GM19455 (cell line): Measurements from ENCODE around the gene HOXB6.

Source experiments
- ATAC-seq: cut with Tn5 transposase; IDR thresholded peaks from one replicate; pipeline ENCODE4 v1.9.1; 2021; ENCODE audit not compliant: unreplicated experiment

HOXB6 gene

DNA sequence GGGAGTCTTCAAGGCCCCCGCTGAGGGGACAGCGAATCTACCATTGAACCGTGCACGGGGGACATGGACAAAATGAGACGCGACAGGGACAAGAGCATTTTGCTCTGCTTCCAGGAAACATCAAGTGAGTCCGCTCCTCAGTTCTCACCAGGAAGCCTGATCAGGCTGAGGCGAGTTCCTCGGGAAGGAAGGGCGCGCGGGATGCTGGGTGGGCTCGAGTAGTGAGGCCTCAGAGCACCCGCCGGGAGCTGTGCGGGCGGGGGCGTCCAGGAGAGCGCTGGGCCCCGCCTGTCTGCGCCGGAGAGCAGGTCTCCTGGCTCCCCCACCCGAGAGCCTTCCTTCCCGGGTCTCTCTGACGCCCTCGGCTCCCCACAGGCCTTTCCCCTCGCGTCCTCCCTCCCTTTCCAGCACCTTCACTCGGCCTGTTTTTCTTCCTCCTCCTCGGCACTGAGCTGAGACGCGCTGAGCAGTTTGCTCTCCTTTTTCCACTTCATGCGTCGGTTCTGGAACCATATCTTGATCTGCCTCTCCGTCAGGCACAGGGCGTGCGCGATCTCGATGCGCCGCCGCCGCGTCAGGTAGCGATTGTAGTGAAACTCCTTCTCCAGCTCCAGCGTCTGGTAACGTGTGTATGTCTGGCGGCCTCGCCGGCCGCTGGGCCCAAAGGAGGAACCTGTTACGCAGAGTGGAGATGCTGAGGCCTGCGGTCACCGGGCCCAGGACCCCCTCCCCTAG lies 8.6 kb downstream of the HOXB6 start:
- ATAC-seq, result no peak

DNA sequence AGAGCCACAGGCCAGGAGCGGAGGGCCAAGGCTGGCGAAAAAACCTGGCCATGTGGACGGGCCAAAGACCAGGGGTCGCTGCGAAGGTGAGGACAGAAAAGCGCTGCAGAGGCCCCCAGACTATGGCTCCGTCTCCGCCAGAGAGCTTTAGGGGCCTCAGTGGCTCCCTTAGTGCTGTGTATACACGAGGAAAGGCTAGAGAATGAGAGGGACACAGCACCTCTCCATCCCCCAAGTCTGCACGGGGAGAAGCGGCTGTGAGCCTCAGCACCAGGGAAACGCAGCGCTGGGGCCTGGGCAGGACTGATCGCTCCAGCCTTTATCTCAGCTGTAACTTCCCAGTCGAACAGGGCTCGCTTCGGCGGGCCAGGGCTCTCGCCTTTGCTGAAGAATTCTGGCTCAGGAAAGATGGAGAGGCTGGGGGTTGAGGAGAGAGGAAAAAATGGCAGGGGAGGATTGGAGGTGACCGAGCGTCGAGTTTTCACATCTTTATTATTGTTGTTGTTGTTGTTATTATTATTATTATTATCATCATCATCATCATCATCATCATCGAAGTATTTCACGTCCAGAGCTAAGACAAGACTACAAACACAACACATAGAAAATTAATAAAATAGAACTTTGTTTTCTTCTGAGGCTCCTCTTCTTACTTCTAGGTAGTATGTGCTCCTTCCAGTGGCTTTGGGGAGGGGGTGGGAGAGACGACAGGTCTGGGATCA lies 9.3 kb downstream of the HOXB6 start:
- no peak for ATAC-seq

DNA sequence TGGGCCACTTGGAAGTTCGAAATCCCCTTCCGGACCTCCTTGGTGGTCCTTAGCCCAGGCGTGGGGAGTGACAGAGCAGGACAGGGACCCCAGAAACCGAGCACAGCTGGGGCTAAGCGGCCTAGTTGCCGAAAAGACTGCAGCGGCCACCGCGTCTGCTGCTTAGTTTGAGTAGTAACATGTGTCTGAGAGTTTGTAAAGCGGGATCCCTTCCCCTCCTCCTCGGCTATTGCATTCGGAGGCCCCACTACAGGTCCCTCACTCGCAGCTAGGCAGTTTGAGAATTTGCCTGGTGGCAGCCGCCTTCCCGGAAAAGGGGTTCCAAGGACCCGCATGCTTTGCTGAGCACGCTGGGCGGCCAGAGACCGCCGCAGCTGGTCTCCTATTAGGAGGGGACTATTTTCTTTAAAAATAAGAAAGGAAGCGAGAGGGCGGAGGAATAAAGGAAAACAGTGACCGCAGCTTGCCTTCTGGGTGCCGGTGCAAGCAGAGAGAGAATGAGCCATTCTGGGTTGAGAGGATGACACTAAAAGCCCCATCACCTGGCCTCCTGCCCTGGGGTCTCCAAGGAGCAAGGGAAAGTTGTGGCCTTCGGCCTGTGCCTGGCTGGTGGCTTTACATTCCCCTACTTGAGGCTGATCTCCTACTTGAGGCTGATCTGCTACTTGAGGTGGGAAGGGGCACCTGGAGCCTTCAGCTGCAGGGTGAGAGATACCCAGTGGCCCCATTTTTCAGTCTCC lies 10.1 kb downstream of the HOXB6 start:
- ATAC-seq, result no peak

DNA sequence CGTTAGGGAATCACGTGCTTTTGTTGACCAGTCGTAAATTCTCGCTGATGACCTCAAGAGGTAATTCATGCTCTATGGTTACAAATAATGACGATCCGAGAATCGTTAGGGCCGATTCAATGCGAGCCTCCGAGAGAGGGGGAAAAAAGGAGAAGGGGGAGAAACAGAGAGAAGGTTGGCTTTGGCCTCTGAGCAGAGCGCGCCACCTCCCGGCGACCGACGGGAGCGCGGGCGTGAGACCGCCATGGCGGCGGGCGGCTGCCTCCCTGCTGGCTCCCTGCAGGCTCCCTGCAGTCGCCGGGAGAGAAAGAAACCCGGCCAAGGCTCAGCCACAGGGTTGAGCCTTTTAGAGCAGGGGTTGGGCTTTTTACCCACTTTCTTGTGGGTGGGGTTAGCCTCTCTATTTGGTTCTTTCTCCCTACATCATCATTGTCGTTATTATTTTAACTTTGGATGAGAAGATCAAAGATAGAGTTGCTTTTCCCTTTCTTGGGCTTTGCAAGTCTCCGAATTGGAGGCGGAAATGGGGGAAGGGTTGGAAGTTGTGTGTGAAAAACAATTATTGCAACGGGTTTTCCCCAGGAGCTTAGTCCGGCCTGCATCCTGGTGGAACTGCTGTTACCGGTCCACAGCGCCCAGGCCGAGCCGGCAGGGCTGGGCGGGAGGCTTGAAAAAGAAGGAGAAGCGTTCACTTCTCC lies 10.8 kb downstream of the HOXB6 start:
- no peak for ATAC-seq

DNA sequence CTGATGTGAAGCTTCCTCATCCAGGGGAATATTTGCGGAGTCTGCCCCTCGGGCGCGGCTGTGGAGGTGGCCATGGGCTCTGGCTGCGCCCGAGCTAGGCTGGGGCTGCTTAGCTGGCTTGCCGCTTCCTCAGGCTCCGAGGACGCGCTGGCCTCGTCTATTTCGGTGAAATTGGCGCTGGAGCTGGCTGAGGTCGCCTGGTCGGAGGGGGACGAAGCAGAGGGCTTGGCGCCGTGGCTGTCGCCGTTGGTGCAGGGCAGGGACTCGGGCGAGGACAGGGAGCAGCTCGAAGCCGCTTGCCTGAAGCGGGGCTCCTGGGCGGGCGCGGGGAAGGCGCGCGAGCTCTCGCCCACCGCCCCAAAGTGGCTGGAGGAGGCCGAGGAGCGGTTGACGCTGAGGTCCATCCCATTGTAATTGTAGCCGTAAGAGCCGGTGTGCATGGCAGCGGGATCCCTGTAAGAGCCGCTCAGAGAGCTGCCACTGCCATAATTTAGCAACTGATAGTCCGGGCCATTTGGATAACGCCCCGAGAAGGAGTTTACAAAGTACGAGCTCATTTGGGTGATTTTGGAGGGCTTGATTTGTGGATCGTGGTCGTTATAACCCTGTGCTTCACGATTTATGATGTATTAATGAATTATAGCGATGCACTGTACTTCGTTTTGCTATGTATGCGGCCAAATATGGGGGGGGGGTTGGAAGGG lies 11.5 kb downstream of the HOXB6 start, which contains the start of gene HOXB5:
HOXB5 (minus strand) TSS at position 654 of the 704 bp plus-strand sequence; CDS start at position 557, 97 bp downstream.
- no peak for ATAC-seq

DNA sequence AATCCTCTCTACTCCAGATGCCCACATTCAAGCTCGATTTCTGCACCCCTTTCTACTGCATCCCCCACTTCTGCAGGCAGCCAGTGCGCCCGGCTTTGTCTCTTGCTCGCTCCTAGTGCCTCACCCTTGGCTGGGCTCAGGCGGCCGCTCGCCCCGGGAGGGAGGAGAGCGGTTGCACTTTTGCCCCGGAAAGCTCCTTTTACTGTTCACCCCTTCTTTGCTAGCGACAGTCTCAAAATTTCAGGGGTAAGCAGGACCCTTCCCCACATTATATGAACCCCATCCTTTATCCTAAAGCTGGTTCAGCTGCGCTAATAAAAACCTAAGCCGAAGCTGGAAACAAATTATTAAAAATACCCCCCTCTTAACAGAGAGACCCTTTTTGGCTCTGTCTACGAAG lies 12.2 kb downstream of the HOXB6 start:
- no peak for ATAC-seq

DNA sequence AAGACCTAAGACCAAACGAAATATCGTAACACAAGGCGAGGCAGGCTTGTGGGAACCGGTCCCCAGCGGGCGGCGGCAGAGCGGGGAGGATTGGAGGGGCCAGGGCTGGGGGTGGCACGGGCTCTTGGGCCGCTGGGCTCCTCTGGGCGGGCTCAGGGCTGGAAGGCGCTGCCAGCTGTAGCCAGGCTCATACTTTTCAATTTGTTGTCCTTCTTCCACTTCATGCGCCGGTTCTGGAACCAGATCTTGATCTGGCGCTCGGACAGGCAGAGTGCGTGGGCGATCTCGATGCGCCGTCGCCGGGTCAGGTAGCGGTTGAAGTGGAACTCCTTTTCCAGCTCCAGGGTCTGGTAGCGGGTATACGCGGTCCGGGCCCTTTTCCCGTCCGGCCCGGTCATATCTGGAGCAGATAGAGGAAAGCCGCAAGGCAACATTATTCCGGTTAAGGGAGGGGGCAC lies 12.7 kb downstream of the HOXB6 start:
- no peak for ATAC-seq

DNA sequence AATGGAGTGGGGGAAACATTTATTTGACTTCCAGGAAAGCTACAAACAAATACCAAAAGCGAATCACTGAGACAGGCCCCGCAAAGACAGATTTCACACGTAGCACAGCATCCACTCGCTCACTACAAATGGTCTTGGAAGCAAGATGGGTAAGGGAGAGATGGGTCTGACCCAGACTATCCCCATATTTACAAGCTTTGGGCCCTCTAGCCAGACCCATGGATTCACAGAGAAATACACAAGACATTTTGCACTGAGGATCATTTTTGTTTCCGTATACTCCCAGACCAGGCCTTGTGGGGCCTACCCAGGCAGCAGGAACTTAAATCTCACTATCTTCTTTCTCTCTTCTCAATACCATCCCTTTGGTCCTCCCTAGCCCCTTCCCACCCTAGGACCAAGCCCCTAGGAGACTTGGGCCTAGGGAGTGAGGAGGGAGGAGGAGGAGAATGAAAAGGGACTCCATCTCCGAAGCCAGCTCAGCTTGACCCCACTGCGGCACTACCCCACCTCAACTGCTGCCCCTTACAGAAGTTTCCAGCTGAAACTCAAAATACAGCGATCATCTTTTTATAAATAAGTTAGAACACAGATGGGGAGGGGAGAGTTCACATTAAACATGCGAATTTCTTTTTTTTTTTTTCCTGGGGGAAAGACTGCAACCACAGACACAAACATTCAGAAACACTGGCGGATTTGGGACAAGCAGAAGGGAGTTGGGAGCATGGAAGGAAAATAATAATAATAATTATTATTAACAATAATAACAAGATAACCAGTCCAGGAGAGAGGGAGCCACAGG lies 13.3 kb downstream of the HOXB6 start:
- ATAC-seq, result no peak

DNA sequence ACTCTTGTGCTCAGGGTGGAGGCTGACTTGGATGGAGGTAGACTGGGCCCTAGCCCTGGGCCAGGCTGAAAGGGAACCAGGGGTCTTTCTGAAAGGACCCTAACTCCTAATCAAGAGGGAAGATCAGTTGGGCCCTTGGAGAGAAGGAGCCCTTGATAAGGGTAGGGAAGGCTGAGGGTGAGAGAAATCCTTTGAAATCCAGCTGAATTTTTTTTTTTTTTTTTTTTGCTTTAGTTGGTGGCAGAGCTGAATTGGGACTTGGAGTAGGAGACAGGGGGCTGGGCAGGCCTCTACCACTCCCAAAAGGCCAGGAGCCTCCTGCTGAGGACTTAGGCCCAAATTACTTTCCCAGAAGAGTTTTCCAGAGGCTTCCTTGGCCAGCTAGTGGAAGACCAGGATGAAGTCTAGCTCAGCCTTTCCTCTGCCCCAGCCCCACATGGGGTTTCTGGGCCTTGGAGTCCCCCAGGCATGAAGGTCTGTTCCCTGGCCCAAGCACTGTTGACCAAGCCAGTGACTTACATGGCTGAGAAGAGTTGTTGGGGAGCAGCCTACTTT lies 14.1 kb downstream of the HOXB6 start:
- no peak for ATAC-seq

DNA sequence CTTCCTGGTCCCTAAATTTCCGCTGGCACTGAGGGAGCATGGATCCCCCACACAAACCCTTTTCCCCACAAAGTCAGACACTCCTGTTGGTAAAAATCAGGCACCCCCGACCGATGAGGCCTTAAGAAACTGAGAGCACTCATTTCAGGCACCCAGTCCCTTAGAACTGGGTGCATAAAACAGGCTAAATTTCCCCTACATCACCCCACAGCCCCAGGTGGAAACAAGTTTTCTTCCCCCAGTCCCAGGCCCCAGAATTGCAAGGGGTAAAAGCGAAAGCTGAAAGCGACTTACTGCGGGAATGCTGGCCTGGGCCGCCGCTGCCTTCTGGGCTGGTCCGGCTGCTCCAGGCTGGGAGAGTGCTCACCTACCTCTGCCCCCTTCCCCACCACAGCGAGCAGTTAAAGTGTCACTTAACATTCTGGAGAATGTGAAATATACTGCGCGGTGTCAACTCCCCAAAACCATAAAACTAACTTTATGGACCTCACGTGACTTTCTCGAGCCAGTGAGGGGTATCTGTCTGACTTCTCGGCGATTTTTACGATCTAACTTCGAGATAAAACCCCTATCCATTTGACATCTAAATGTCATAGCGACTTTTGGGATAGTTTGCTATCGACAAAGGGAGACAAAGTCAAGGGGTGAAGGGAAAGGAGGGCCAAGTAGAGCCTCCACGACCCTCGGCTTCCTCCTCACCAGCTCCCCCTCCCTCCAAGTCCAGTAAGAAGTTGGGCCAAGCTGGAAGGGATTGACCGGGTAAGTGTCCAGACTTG lies 14.8 kb downstream of the HOXB6 start, which contains the start of gene HOXB3:
HOXB3 (minus strand) TSS at position 411 of the 776 bp plus-strand sequence. CDS start 37,767 bp downstream, outside the sequence.
- ATAC-seq, result no peak

DNA sequence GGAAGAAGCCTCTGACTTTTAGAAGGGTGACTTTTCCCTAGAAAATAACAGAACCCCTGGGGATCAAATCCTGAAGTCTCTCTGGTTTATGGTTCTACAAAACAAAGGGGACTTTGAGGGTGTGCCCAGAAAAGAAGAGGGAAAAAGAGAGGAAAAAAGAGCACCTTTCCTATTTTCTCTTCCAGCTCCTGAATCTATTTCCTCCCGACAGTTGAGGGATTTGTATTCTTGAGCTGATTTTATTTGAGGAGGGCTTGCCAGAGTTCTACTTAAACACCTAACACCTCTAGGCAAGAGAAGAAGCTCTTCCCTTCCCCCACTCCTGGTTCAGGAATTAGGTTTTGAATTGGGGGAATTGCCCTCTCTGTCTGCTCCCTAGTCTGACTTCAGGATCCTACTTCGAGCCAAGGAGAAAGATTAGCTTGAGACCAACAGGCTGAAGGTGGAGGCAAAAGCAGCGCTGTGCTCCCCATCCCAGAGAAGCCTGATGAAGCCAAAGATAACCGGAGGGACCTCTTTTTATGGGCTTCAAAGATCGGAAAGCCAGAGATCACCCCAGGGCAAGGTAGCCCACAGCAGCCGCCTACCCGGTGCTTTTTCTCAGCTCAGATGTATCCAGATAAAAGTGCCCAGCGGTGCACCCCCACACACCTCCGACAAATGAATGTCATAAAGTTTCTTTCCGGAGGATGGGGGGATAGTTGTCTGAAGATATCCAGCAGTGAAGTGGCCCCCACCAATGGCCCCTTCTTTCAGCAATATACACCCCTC lies 15.5 kb downstream of the HOXB6 start:
- no peak for ATAC-seq

DNA sequence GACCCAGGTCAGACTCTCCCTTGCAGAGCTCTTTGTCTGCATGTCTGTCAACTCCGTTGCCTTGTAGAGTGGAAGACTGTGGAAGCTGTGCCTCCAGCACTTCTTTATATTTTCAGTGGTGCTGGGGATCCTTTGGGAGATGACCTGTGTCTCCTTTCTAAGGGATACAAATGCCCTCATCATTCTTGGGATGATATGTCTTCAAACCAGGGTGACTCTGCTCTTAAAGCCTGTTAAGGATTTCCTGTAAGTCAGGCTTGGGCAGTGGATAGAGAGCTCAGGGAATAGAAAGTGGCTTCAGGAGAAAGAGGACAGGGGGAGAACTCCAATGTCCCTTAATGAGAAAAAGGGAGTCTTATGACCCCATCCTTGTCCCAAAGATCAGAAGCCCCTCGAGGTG lies 16.3 kb downstream of the HOXB6 start:
- no peak for ATAC-seq

DNA sequence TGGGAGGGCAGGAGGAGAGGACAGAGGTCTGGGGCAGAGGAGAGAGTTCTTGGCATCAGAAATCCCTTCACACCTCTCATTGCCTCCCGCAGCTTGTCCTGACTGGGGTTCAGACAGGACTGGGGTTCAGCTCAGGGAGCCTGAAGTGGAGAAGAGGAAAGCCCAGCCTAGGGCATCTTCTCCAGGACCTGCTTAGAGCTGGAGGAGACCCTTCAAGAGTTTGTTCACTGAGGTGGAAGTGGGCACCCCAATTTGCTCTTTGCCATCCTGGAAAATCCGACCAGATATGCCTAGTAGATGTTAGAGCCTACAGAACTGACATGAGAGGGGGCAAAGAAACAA lies 16.7 kb downstream of the HOXB6 start:
- no peak for ATAC-seq

DNA sequence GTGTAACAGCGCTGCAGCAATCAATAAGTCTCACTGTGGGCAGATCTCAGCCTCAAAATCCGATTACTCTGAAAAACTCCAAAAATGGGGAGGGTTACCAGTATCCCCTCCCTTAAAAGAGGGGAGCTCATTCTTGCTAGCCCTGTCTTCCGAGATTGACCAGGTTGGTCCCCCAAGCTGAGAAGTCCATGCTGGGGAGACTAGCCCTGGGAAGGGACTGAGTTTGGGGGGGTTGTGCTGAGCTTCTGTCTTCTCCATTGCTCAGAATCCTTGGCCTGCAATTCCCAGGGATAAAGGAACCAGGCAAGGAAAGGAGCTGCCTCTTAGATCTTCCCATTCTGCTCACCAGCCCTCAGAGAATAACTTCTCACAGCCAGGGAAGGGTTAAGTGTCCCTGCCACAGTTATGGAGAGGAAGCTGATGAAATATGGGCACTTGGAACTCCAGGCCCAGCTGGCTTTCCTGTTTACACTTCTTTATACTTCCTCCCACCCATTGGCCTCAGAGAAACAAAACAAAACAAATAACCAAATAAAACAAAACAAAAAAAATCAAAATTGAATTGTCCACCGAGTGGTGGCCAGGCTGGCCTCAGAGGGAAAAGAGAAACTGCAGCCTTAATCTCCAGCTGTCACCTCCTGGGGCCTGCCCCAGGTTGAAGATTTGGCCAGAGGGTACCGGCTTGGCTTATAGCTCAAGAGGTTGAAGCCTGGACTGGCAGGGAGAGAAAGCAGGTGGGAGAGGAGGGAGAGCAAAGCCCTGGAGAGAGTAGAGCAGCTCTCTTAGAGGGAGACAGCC lies 17.3 kb downstream of the HOXB6 start:
- ATAC-seq, result no peak

DNA sequence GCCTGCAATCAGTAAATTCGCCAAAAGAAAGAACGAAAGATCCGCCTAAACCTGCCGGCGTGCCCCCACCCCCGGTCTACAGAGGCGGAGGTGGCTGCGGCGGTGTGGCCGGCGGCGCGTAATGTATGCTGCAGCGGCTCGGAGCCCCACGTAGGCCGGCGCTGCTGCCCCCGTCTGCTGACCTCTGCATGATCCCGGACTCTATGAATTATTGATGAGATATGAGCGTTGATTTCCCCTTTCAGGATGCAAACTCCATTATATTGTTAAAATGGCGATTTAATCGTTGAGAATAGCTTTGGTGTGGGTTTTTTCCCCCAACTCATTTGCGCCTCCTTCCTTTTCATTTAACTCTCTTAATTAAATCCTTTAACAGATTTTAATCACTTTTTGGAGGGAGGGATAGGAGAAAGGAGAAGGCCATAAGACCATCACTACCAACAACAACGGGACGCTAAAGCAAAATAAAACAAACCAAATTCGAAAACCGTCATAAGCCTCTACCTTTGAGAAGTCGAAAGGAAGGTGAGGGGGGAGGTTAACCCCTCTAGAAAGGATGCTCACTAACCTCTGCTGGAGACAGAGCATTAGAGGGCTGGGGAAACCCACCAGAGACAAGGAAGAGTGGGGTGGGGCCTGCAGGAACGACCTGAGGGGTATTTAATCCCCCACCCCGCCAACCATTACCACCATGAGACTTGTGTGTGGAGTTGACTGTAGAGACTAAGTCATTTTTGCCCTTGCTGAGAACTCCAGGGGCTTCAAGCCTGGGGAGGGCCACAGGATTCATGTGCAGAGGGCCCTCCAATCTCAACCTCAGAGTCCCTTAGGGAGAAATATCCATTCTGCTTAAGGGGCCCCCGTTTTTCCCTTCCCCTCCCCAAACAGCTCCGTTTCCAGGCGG lies 18.2 kb downstream of the HOXB6 start:
- ATAC-seq, result no peak

DNA sequence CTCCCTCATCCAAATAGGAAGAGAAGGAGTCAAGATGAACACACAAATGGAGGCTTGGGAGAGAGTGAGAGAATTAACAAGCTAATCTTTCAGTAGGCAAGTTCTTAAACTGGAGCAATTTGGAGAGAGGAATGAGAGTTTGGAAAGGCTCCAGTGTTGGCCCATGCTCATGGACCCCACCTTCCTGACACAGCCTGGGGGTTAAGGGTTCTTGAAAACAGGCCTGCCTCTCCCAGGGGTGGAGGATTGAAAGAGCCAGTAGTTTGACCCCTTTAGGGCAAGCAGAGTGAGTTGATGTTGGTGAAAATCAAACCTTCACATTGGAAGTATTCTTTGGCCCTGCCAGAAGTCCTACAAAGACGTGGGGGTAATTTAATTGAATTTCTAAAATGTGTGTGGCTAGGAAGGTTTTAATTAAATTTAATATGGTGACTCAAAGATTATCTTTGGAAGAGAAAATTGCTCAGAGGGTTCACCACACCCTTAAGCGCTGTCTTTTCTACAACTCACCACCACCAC lies 20.5 kb downstream of the HOXB6 start:
- no peak for ATAC-seq
